Lower lobe of right lung (tissue), 2 donors: Measurements from ENCODE around the gene C7orf25. TPM values are rescaled to one million over a fixed set of nuclear protein-coding genes. Genes with fewer than 3 reads are reported as not detected.

Source experiments
- ATAC-seq, 2 donors: fragments of 200-7000 bp; cut with Tn5 transposase; one replicate each; pipeline ENCODE4 v1.9.1; 2020 to 2022; ENCODE audit warnings: mild to moderate bottlenecking in 2 of 2, moderate library complexity in 2 of 2
- DNase-seq: peaks from one replicate; pipeline ENCODE4 v3.0.0-alpha.2; 2020
- H3K27ac ChIP-seq: fragments of 200-600 bp; one replicate; pipeline ENCODE4 v1.8.0; 2022
- H3K27me3 ChIP-seq: fragments of 200-600 bp; one replicate; pipeline ENCODE4 v1.8.0; 2022; ENCODE audit warnings: low read depth
- H3K36me3 ChIP-seq: fragments of 200-600 bp; one replicate; pipeline ENCODE4 v1.8.0; 2022; ENCODE audit warnings: mild to moderate bottlenecking
- H3K4me1 ChIP-seq: fragments of 200-600 bp; one replicate; pipeline ENCODE4 v1.8.0; 2022
- H3K4me3 ChIP-seq: fragments of 200-600 bp; one replicate; pipeline ENCODE4 v1.8.0; 2022; ENCODE audit warnings: mild to moderate bottlenecking
- H3K9me3 ChIP-seq: fragments of 200-600 bp; one replicate; pipeline ENCODE4 v1.8.0; 2022
- intact Hi-C: fragments of 100-400 bp; cut with DNase I; formaldehyde crosslinking; loops from one replicate; pipeline ENCODE4 v1.11.0; 2022
- total RNA-seq: library from RNA; stranded (reverse); fragmentation: NEBNext Ultra II Directional; extraction: Animal tissue kit (Norgen Biotek cat#: 25700); gene quantifications from one replicate; pipeline ENCODE4 v1.2.1, GENCODE V29; 2021
- TF ChIP-seq, protein P1 (sequence below): fragments of 200-600 bp; IDR thresholded peaks from one replicate; pipeline ENCODE4 v1.8.0; 2022; ENCODE audit warnings: antibody characterized with exemption, mild to moderate bottlenecking
- donor health status: DM: no; HTN: yes; CAD: no; lungs with severe emphysema.

Gene C7orf25
- total RNA-seq, 1 donor from 2014 or later = 7.8 TPM

GRCh38 chr7:42953994-42954393, 42.1 kb upstream of the C7orf25 start:
- no peaks in the 10 kb centered on the region for H3K36me3 ChIP-seq
- peaks cover 9% of the 10 kb centered on the region for H3K9me3 ChIP-seq
- intact Hi-C loops = no loop called here

GRCh38 chr7:42952328-42952727, 40.5 kb upstream of the C7orf25 start:
- H3K27ac ChIP-seq = no peak overlapping the region
- ATAC-seq = no peak
- H3K4me1 ChIP-seq = no peaks in the 10 kb centered on the region
- H3K36me3 ChIP-seq = no peaks in the 10 kb centered on the region
- intact Hi-C loops = no loop called here
- no peaks in the 10 kb centered on the region for H3K27me3 ChIP-seq
- no peak for DNase-seq
- peaks cover 9% of the 10 kb centered on the region for H3K9me3 ChIP-seq
- TF ChIP-seq, protein P1, sequence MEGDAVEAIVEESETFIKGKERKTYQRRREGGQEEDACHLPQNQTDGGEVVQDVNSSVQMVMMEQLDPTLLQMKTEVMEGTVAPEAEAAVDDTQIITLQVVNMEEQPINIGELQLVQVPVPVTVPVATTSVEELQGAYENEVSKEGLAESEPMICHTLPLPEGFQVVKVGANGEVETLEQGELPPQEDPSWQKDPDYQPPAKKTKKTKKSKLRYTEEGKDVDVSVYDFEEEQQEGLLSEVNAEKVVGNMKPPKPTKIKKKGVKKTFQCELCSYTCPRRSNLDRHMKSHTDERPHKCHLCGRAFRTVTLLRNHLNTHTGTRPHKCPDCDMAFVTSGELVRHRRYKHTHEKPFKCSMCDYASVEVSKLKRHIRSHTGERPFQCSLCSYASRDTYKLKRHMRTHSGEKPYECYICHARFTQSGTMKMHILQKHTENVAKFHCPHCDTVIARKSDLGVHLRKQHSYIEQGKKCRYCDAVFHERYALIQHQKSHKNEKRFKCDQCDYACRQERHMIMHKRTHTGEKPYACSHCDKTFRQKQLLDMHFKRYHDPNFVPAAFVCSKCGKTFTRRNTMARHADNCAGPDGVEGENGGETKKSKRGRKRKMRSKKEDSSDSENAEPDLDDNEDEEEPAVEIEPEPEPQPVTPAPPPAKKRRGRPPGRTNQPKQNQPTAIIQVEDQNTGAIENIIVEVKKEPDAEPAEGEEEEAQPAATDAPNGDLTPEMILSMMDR = no peak
- H3K4me3 ChIP-seq = no peak overlapping the region

More at GRCh38 chr7:42953994-42954393, 42.1 kb upstream of the C7orf25 start:
- TF ChIP-seq, protein P1 = no peak
- ATAC-seq (peak; percentile 63 to 66), DNase-seq (no peak)
- Histone ChIP-seq H3K4me1 (no peaks in the 10 kb centered on the region), H3K4me3 (no peak overlapping the region), H3K27ac (no peak overlapping the region), H3K27me3 (no peaks in the 10 kb centered on the region)

- Histone ChIP-seq H3K9me3 (no peaks in the 10 kb centered on the region), H3K27me3 (no peaks in the 10 kb centered on the region), H3K36me3 (no peaks in the 10 kb centered on the region), H3K4me3 (no peak overlapping the region), H3K4me1 (no peaks in the 10 kb centered on the region), H3K27ac (no peak overlapping the region)
- TF ChIP-seq, protein P1 = no peak
- intact Hi-C loops = no loop called here
- DNase-seq (no peak), ATAC-seq (no peak)
These were observed 38.5 kb upstream of the C7orf25 start for GRCh38 chr7:42950417-42950816.

DNA sequence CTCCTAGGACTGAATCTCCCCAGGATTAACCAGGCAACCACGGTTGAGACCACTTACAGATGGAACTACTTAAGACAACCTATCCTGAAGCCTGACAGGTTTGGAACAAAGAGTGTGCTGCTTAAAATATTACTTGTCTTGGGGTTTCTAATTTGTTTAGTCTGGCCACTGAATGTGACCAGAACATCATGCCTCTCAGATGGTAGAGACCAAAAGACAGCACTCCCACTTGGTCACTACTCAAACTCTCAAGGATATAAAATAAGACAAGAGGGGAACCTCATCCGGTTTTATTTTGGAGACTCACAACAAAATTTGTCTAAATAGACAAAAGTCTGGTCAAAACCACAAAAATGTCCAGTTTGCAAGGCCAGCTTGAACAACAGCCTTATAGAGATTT, 35.7 kb upstream of the C7orf25 start:
- H3K27ac ChIP-seq = no peak overlapping the region
- TF ChIP-seq, protein P1 = no peak
- H3K36me3 ChIP-seq = no peaks in the 10 kb centered on the region
- no peak overlapping the region for H3K4me3 ChIP-seq
- intact Hi-C loops = no loop called here
- no peaks in the 10 kb centered on the region for H3K27me3 ChIP-seq
- H3K9me3 ChIP-seq = no peaks in the 10 kb centered on the region
- no peak for ATAC-seq
- no peaks in the 10 kb centered on the region for H3K4me1 ChIP-seq
- no peak for DNase-seq

DNA sequence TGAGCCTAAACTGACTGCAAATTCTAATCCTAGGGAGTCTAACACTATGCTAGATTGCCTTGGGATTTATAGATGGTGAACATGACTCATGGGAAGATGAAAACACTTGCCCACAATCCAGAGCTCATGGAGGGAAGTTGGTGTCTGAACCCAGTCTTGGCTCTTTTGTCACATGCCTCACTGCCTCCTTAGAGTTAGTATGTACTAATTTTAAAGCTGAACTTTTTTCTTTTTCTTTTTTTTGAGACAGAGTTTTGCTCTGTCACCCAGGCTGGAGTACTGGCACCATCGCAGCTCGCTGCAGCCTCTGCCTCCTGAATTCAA, 34.7 kb upstream of the C7orf25 start:
- H3K4me1 ChIP-seq = no peaks in the 10 kb centered on the region
- H3K27me3 ChIP-seq = no peaks in the 10 kb centered on the region
- H3K4me3 ChIP-seq = no peak overlapping the region
- H3K27ac ChIP-seq = no peak overlapping the region
- no peak for DNase-seq
- TF ChIP-seq, protein P1 = no peak
- ATAC-seq = peak; percentile 23 to 29
- intact Hi-C loops = no loop called here
- no peaks in the 10 kb centered on the region for H3K36me3 ChIP-seq
- H3K9me3 ChIP-seq = no peaks in the 10 kb centered on the region
